ENCODE measurements around the gene ANTXR1. TPM values are rescaled to one million over a fixed set of nuclear protein-coding genes. Genes with fewer than 3 reads are reported as not detected.

ANTXR1 gene
- total RNA-seq, 1 experiment from 2014 or later: 25.7 TPM

DNA sequence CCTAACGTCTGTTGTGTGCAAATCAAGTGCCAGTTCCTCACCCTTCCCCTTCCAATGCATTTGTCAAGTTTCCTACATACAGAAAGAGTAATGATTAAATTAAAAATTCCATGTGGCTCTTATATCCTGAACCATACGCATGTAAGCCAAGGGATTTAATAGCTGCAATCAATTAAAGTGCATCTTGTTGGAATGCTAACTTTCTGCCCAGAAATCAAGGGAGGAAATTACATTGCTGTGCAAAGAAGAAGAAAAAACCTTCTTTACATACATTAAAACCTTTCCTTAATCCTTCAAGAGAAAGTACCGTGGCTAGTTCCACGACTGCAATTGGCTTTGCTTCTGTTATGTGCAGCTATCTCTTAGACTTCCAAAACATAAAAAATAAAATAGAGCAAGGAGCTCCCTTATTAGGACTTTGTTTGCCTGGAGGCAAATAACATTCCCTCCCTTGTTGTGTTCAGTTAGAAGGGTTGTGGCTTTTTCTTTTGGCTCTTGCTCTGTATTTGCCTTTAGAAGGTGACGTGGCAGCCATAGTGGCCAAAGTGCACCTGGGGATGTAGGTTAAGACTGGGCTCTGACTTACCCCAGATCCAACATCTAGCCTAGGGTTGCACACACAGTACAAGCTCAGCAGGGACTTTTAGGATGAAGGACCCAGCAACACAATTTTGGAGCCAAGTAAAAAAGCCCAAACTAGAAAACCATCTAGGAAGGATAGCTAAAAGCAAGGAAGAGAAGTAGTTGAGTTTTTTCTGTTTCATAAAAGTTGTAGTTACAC is 158.3 kb downstream of the ANTXR1 start (continued):
- TF ChIP-seq, protein P1, sequence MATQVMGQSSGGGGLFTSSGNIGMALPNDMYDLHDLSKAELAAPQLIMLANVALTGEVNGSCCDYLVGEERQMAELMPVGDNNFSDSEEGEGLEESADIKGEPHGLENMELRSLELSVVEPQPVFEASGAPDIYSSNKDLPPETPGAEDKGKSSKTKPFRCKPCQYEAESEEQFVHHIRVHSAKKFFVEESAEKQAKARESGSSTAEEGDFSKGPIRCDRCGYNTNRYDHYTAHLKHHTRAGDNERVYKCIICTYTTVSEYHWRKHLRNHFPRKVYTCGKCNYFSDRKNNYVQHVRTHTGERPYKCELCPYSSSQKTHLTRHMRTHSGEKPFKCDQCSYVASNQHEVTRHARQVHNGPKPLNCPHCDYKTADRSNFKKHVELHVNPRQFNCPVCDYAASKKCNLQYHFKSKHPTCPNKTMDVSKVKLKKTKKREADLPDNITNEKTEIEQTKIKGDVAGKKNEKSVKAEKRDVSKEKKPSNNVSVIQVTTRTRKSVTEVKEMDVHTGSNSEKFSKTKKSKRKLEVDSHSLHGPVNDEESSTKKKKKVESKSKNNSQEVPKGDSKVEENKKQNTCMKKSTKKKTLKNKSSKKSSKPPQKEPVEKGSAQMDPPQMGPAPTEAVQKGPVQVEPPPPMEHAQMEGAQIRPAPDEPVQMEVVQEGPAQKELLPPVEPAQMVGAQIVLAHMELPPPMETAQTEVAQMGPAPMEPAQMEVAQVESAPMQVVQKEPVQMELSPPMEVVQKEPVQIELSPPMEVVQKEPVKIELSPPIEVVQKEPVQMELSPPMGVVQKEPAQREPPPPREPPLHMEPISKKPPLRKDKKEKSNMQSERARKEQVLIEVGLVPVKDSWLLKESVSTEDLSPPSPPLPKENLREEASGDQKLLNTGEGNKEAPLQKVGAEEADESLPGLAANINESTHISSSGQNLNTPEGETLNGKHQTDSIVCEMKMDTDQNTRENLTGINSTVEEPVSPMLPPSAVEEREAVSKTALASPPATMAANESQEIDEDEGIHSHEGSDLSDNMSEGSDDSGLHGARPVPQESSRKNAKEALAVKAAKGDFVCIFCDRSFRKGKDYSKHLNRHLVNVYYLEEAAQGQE (IDR thresholded peaks at IDR 0.05; ENCODE audit: low read depth): no peak

- DNase-seq (ENCODE audit: low read depth, low spot score): no peak
- no peak for ATAC-seq
- TF ChIP-seq SRF (IDR thresholded peaks at IDR 0.05; ENCODE audit: low read depth): no peak
- no peak for TF ChIP-seq EGR1 (IDR thresholded peaks at IDR 0.05; ENCODE audit: low read depth)
- TF ChIP-seq ZFX (IDR thresholded peaks at IDR 0.05): no peak
- no peak for TF ChIP-seq POLR2A (IDR thresholded peaks at IDR 0.05; ENCODE audit: borderline replicate concordance, extremely low read depth, insufficient read depth, insufficient read length)
- no peak for TF ChIP-seq YY1 (IDR thresholded peaks at IDR 0.05; ENCODE audit: extremely low read depth, insufficient replicate concordance, low read depth, low read length)
- TF ChIP-seq SP1 (IDR thresholded peaks at IDR 0.05; ENCODE audit: low read depth): no peak
- no peak for TF ChIP-seq CEBPB (IDR thresholded peaks at IDR 0.05; ENCODE audit: low read depth)
- no peak for TF ChIP-seq MAX (IDR thresholded peaks at IDR 0.05)
- TF ChIP-seq ELF1 (IDR thresholded peaks at IDR 0.05; ENCODE audit: borderline replicate concordance, low read depth): no peak
- TF ChIP-seq TCF7L2 (IDR thresholded peaks at IDR 0.05; ENCODE audit: borderline replicate concordance, extremely low read depth, insufficient read depth, insufficient read length): no peak
- no peak for TF ChIP-seq ZBTB33 (IDR thresholded peaks at IDR 0.05; ENCODE audit: extremely low read depth, insufficient replicate concordance, low read length)
- no peak for TF ChIP-seq SIN3A (IDR thresholded peaks at IDR 0.05; ENCODE audit: low read depth)
- no peak for TF ChIP-seq RAD21 (IDR thresholded peaks at IDR 0.05; ENCODE audit: low read depth)
- no peaks in the 10 kb centered on the region for H3K27me3 ChIP-seq (ENCODE audit: insufficient read depth, low read length)
- no peak overlapping the region for H3K9ac ChIP-seq (ENCODE audit: low read length)
- intact Hi-C loops (cut with micrococcal nuclease): no loop called here
- H3K27ac ChIP-seq (ENCODE audit: low read depth, low read length): no peak overlapping the region
- ChIA-PET CTCF (no interaction called here), POLR2A (no interaction called here), RAD21 (ENCODE audit: low non-redundant PET in 1 of 2, low total read pairs in 2 of 2, uncharacterized antibody in 2 of 2, unreplicated experiment in 2 of 2) (no interaction called here)
- no peaks in the 10 kb centered on the region for H3K4me1 ChIP-seq (ENCODE audit: control insufficient read depth in 1 of 2, insufficient read depth in 2 of 2, low read length in 2 of 2)
- no peaks in the 10 kb centered on the region for H3K9me3 ChIP-seq (ENCODE audit: control insufficient read depth in 1 of 2, insufficient read depth in 1 of 2, low read depth in 1 of 2, low read length in 2 of 2)
- H3K79me2 ChIP-seq (ENCODE audit: insufficient read depth, low read length): no peaks in the 10 kb centered on the region
- H3K9me2 ChIP-seq (ENCODE audit: insufficient read depth): no peaks in the 10 kb centered on the region
- no TSS peak for BruUV-seq (replicated peaks)
- H3K4me3 ChIP-seq (replicated peaks in 1 of 2; ENCODE audit: low read depth in 1 of 2, low read length in 2 of 2): no peak overlapping the region
- no peaks in the 10 kb centered on the region for H4K20me1 ChIP-seq (ENCODE audit: insufficient read depth)
- no peak overlapping the region for H2AFZ ChIP-seq (ENCODE audit: low read depth, low read length, poor library complexity, severe bottlenecking)
- H3K36me3 ChIP-seq (ENCODE audit: control insufficient read depth in 1 of 2, insufficient read depth in 2 of 2, low read length in 2 of 2): no peaks in the 10 kb centered on the region
- no peak overlapping the region for H3K4me2 ChIP-seq (ENCODE audit: low read length)
Measured at GRCh38 chr2:69171897-69172525, 159.0 kb downstream of the ANTXR1 start.

Data from HCT116 (cell line).